Fibroblast of lung (primary cell): ENCODE measurements around the gene TMEM272.

Experiments
- CTCF ChIP-seq, 2 donors: IDR thresholded peaks in 1 of 2; conservative IDR thresholded peaks in 1 of 2; 1 replicate in 1 of 2; 2 replicates in 1 of 2; pipeline ENCODE4 v1.5.1; 2011 to 2012; ENCODE audit warnings: low read length in 2 of 2, control low read depth in 1 of 2, inconsistent platforms in 1 of 2, low read depth in 1 of 2, mild to moderate bottlenecking in 1 of 2
- EZH2 ChIP-seq: IDR thresholded peaks from 2 replicates; pipeline ENCODE4 v1.5.1; 2012; ENCODE audit warnings: low read length, control low read depth, mild to moderate bottlenecking; ENCODE audit errors: missing control alignments

GRCh38 chr13:51879133-51879532 lies 34.2 kb upstream of the TMEM272 start:
- TF ChIP-seq CTCF (conservative IDR thresholded peaks at IDR 0.05 in 1 of 2, IDR thresholded peaks at IDR 0.05 in 1 of 2; ENCODE audit: low read depth in 1 of 2, low read length in 2 of 2) (no peak), EZH2 (no peak)
